GM21381 (cell line): Measurements from ENCODE around the gene CFL1.

Experiments used
- ATAC-seq: cut with Tn5 transposase; IDR thresholded peaks from one replicate; pipeline ENCODE4 v1.9.1; 2021; ENCODE audit warnings: mild to moderate bottlenecking, moderate library complexity; ENCODE audit not compliant: unreplicated experiment

CFL1 gene

DNA sequence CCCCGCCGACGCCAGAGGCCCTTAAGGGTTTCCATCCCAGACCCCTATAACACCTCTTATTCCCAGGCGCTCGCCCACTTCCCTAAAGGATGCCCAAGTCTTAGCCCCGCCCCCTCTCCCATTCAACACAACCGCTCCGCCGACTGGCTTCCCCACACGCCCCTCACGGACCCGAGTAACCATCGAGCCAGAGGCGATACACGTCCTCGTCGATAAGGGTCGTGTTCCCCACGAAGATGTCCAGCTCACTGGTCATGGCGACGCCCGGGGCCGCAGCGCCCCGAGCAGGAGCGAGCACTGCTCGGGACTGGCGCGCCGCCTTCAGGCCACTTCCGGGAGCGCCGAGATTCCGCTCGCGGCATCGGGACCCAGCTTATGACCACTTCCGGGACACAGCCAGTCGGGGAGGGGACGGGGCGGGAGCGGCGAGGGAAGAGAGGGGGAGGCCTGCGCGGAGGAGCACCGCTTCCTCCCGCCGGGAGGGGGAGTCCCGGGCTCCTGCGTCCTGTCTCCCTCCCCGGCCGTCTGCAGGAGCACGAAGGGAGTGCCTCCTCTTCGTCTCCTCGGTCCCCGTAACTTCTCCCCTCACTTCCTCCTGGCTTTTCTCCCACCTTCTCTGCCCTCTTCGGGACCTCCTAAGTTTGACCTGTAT, 30.3 kb upstream of the CFL1 start, which contains the start of gene FIBP:
Gene FIBP (minus strand): TSS at position 309 of the 652 bp plus-strand sequence. CDS start 53 bp downstream, at position 256.
- peak; percentile 55 for ATAC-seq

DNA sequence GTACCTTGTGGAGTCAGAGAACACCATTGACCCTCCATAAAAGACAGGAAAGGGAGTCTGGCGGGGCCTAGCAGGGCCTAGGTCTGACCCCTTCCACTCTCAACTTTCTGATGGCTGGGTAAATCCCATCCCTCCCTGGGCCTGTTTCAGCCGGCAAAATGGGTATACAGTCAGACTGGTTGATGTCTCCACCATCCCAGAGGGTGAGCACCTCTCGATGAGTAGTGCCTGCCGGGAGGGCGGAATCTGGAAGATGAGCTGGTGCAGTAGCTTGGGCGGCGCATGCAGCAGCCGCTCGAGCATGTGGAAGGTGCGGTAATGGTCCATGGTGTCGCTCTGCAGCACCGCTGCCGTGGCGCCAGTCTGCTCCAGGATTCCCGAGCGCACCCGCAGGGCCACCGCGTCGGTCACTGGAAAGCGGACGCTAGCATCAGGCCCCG, 29.8 kb upstream of the CFL1 start:
- ATAC-seq, result peak; percentile 1

- no peak for ATAC-seq
Observed at GRCh38 chr11:65886826-65887722, 29.1 kb upstream of the CFL1 start.

- no peak for ATAC-seq
Observed at GRCh38 chr11:65885808-65886536, 28.0 kb upstream of the CFL1 start.

GRCh38 chr11:65885231-65885630, 27.3 kb upstream of the CFL1 start:
- no peak for ATAC-seq

DNA sequence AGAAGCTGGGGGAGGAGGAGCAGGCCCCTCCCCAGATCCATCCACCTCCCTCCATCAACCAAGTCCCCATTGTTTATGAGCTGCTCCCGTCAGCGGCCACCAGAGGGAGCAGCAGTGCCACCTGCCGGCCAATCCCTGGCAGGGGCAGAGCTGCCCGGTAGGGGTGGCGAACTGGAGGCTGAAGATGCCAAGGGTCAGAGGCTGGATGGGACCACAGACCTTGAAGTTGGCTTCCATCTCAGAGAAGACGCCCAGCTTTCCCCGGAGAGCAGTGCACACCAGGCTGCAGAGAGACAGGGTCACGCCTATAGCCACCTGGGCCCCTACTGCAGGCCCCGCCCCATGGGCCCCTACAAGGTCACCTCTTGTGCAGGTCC, 26.7 kb upstream of the CFL1 start:
- no peak for ATAC-seq

GRCh38 chr11:65883786-65884715, 26.1 kb upstream of the CFL1 start:
- ATAC-seq, result no peak

GRCh38 chr11:65883058-65883761, 25.2 kb upstream of the CFL1 start:
- ATAC-seq, result no peak

DNA sequence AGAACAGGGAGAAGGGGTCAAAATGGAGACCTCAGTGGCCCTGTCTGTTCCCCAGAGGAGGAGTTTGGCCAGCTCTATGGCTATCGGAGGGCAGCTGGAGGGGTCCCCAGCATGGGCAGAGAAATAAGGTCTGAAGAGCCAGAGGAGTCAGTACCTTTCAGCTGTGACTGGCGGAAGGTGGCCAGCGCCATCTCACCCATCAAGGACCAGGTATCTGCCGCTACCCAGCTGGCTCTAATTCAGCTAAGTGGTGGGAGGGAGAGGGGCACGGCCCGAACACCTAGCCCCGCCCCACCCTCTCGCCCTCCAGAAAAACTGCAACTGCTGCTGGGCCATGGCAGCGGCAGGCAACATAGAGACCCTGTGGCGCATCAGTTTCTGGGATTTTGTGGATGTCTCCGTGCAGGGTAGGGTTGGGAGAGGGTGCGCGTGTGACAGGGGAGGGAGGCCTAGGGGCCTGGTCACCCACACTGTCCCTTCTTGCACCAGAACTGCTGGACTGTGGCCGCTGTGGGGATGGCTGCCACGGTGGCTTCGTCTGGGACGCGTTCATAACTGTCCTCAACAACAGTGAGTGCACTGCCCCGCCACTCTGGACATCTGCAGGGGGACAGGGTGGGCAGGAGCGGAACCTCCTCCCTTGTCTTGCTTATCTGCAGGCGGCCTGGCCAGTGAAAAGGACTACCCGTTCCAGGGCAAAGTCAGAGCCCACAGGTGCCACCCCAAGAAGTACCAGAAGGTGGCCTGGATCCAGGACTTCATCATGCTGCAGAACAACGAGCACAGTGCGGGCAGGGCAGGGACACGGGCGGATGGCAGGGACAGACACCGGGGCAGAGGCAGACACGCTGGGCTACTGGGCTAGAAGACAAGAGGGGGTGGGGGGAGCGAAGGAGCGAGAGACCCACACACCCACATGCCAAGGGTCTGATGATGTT, 24.4 kb upstream of the CFL1 start:
- ATAC-seq, result no peak

DNA sequence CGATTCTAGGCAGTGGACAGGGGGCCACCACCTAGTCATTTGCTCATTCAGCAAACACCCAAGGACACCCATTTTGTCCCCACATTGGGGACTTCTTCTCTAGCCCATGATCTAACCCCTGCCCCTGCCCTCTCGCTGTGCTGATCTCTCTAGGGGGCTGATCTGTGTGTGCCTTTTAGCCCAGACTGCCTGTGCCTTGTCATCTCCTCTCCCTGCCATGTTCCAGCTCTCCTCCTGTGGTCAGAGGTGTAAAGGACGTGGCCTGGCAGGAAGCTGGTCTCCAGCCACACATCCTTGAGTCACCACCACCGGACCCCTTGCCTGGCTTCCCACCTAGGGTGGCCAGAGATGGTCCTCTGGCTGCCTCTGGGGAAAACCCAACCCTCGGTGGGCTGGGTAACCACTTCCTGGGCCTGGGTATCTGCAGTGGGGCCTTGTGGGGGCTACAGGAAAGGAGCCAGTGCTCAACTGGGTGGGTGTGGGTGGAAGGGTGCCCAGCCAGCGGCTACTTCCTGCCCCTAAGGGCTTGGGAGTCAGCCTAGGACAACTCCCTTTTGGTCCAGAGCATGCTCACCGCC, 23.0 kb upstream of the CFL1 start:
- ATAC-seq, result no peak

- ATAC-seq, result no peak
Observed at GRCh38 chr11:65880027-65880426, 22.0 kb upstream of the CFL1 start.

DNA sequence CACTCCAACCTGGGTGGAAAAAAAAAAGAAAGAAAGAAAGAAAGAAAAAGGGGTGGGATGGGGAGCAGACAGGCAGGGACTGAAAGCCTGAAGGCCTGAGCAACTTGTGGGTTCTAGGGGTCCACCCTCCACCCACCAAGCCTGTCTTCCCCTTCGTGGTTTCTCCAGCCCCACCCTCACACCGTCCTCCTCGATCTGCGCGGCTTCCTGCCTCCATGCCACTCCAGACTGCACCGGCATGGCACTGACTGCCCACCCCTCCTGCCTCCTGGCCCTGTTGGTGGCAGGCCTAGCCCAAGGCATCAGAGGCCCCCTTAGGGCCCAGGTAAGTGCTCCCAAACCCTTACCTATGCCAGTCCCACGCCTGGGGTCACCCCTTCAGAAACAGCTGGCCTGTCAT, 21.6 kb upstream of the CFL1 start, which contains the start of gene CTSW:
Gene CTSW (plus strand): TSS at position 221 of the 400 bp plus-strand sequence. CDS start 18 bp downstream, at position 239.
- ATAC-seq, result no peak

DNA sequence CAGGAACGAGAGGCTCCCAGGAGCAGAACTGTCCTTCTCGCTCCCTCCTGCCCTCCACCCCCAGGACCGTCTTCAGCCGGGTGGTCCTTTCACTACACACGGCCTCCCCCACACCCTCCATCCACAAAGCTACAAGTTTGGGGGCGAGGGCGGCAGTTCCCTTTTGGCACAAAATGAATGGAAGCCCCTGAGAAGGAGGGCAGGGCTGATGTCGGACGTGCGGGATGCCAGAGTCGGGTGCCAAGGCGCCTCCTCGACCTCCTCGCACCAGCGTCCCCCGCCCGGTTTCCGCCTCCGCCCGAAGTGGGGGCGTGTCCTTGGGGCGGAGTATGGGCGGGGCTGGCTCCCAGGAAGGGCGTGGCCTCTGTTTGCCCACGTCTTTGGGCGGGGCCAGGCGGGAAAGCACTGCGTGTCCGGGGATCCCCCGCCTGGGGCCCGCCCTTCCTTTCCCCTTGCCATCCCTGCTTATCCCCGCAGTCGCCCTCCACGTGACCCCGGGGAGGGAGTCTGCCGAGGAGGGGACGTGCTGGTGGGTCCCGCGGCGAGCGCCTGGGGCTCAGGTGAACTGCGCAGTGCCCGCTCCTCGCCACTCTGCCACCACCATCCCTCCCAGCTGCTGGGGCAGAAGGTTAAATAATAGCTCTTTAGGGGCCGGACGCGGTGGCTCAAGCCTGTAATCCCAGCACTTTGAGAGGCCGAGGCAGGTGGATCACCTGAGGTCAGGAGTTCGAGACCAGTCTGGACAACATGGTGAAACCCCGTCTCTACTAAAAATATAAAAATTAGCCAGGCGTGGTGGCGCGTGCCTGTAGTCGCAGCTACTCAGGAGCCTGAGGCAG, 15.6 kb upstream of the CFL1 start:
- peak; percentile 82 for ATAC-seq

- no peak for ATAC-seq
Observed at GRCh38 chr11:65872586-65873317, 14.8 kb upstream of the CFL1 start, which contains the start of gene EFEMP2. TSS of gene EFEMP2 (minus strand) at chr11:65872800. CDS start at chr11:65872354, 446 bp downstream.

- no peak for ATAC-seq
Observed at GRCh38 chr11:65871811-65872548, 14.0 kb upstream of the CFL1 start.
